IMR-90 (cell line): ENCODE results near the gene PAFAH1B2. TPM values are rescaled to one million over a fixed set of nuclear protein-coding genes. Genes with fewer than 3 reads are reported as not detected.

Experiments
- ATAC-seq: fragments of 200-7000 bp; cut with Tn5 transposase; 2 replicates; pipeline ENCODE4 v1.9.1; 2020; ENCODE audit warnings: low read depth, mild to moderate bottlenecking, moderate library complexity
- BruUV-seq: library from RNA; stranded (reverse); fragments of 400-500 nt; replicated peaks from 2 replicates; lab custom pipeline; 2021; lab: Mats Ljungman, UMichigan
- CTCF ChIA-PET: fragments of 300-600 bp; formaldehyde crosslinking; extraction: SDS; loops from one replicate; lab custom pipeline; 2021; ENCODE audit warnings: antibody characterized with exemption; lab: Yijun Ruan, JAX
- POLR2A ChIA-PET: fragments of 300-600 bp; sonication (Branson Sonifier 250); formaldehyde crosslinking; loops from one replicate; lab custom pipeline; 2022; ENCODE audit warnings: antibody characterized with exemption; ENCODE audit not compliant: unreplicated experiment; lab: Charles Lee
- DNase-seq: peaks from one replicate; pipeline ENCODE4 v3.0.0; 2013
- H2AFZ ChIP-seq: replicated peaks from 2 replicates; pipeline ENCODE3; 2013; ENCODE audit warnings: low read length, mild to moderate bottlenecking; ENCODE audit not compliant: poor library complexity
- H2AK5ac ChIP-seq: 2 replicates; pipeline ENCODE4 v1.6.1; 2013; ENCODE audit warnings: low read depth, low read length, inconsistent platforms
- H2AK9ac ChIP-seq: replicated peaks from 2 replicates; pipeline ENCODE3; 2013; ENCODE audit warnings: mild to moderate bottlenecking, low read depth, low read length, moderate library complexity; ENCODE audit not compliant: poor library complexity
- H2BK120ac ChIP-seq: 2 replicates; pipeline ENCODE4 v1.6.1; 2013; ENCODE audit warnings: low read depth, low read length, inconsistent platforms
- H2BK15ac ChIP-seq: 3 replicates; pipeline ENCODE4 v1.6.1; 2013; ENCODE audit warnings: low read depth, low read length, inconsistent platforms
- H2BK20ac ChIP-seq: 2 replicates; pipeline ENCODE4 v1.6.1; 2013; ENCODE audit warnings: low read depth, mild to moderate bottlenecking, inconsistent platforms, low read length, moderate library complexity
- H2BK5ac ChIP-seq: 2 replicates; pipeline ENCODE4 v1.6.1; 2013; ENCODE audit warnings: mild to moderate bottlenecking, low read depth, low read length, inconsistent platforms; ENCODE audit not compliant: poor library complexity, severe bottlenecking
- H3K14ac ChIP-seq: replicated peaks from 2 replicates; pipeline ENCODE4 v1.6.1; 2013; ENCODE audit warnings: low read depth, low read length, inconsistent platforms
- H3K18ac ChIP-seq: 2 replicates; pipeline ENCODE4 v1.6.1; 2013; ENCODE audit warnings: low read depth, low read length, control low read depth
- H3K23ac ChIP-seq: 2 replicates; pipeline ENCODE4 v1.6.1; 2013; ENCODE audit warnings: low read depth, low read length, inconsistent platforms
- H3K27ac ChIP-seq: 2 replicates; pipeline ENCODE4 v1.5.1; 2013; ENCODE audit warnings: mild to moderate bottlenecking, control low read depth, low read length; ENCODE audit not compliant: insufficient read depth
- H3K27me3 ChIP-seq: 2 replicates; pipeline ENCODE4 v1.6.1; 2013; ENCODE audit warnings: low read length; ENCODE audit not compliant: control insufficient read depth, insufficient read depth
- H3K36me3 ChIP-seq: 2 replicates; pipeline ENCODE4 v1.6.1; 2013; ENCODE audit warnings: low read length, mixed read lengths; ENCODE audit not compliant: control insufficient read depth, insufficient read depth
- H3K4ac ChIP-seq: 2 replicates; pipeline ENCODE4 v1.6.1; 2013; ENCODE audit warnings: low read depth, low read length, inconsistent platforms
- H3K4me1 ChIP-seq: 2 replicates; pipeline ENCODE4 v1.6.1; 2013; ENCODE audit warnings: low read length, mixed read lengths; ENCODE audit not compliant: control insufficient read depth, insufficient read depth
- H3K4me2 ChIP-seq: 2 replicates; pipeline ENCODE4 v1.6.1; 2013; ENCODE audit warnings: low read depth, mild to moderate bottlenecking, control low read depth, low read length, moderate library complexity
- H3K4me3 ChIP-seq: 2 replicates; pipeline ENCODE4 v1.5.1; 2013; ENCODE audit warnings: low read depth, mild to moderate bottlenecking, control low read depth, low read length, moderate library complexity; ENCODE audit not compliant: insufficient read depth
- H3K56ac ChIP-seq: 2 replicates; pipeline ENCODE4 v1.6.1; 2013; ENCODE audit warnings: low read length, inconsistent platforms; ENCODE audit not compliant: insufficient read depth; ENCODE audit errors: extremely low read depth
- H3K79me1 ChIP-seq, 2 experiments: 2 replicates each; pipeline ENCODE4 v1.6.1; 2013; ENCODE audit warnings: low read length in 2 of 2, inconsistent platforms in 1 of 2, low read depth in 1 of 2
- H3K9ac ChIP-seq: 2 replicates; pipeline ENCODE4 v1.6.1; 2013; ENCODE audit warnings: low read depth, low read length, control low read depth
- H3K9me1 ChIP-seq: 2 replicates; pipeline ENCODE4 v1.6.1; 2013; ENCODE audit warnings: low read length, inconsistent platforms; ENCODE audit not compliant: insufficient read depth
- H3K9me3 ChIP-seq: 2 replicates; pipeline ENCODE4 v1.6.1; 2013; ENCODE audit warnings: low read length; ENCODE audit not compliant: control insufficient read depth, insufficient read depth
- H4K20me1 ChIP-seq: 2 replicates; pipeline ENCODE4 v1.6.1; 2013; ENCODE audit warnings: low read length, inconsistent platforms; ENCODE audit not compliant: insufficient read depth
- H4K5ac ChIP-seq: 2 replicates; pipeline ENCODE4 v1.6.1; 2013; ENCODE audit warnings: mild to moderate bottlenecking, low read depth, low read length, control low read depth
- H4K8ac ChIP-seq, 2 experiments: 2 replicates each; pipeline ENCODE4 v1.6.1; 2013; ENCODE audit warnings: low read depth in 2 of 2, low read length in 2 of 2, control low read depth in 1 of 2, inconsistent platforms in 1 of 2
- H4K91ac ChIP-seq: 2 replicates; pipeline ENCODE4 v1.6.1; 2013; ENCODE audit warnings: low read depth, low read length, inconsistent platforms; ENCODE audit not compliant: insufficient read depth
- BHLHE40 ChIP-seq: fragments of 150-350 bp; IDR thresholded peaks from 2 replicates; pipeline ENCODE4 v1.6.1; 2016; ENCODE audit warnings: mild to moderate bottlenecking, low read depth, low read length
- CEBPB ChIP-seq: IDR thresholded peaks from 2 replicates; pipeline ENCODE4 v1.6.1; 2012; ENCODE audit warnings: low read depth, low read length, improper control_type of control experiment
- CHD1 ChIP-seq: IDR thresholded peaks from 2 replicates; pipeline ENCODE4 v1.6.1; 2012; ENCODE audit warnings: low read depth, low read length, improper control_type of control experiment
- FOS ChIP-seq: fragments of 150-350 bp; IDR thresholded peaks from 2 replicates; pipeline ENCODE4 v1.6.1; 2016; ENCODE audit warnings: low read depth, low read length
- MAFK ChIP-seq: IDR thresholded peaks from 2 replicates; pipeline ENCODE4 v1.6.1; 2012; ENCODE audit warnings: low read depth, low read length, improper control_type of control experiment
- MAZ ChIP-seq: IDR thresholded peaks from 2 replicates; pipeline ENCODE4 v1.6.1; 2012; ENCODE audit warnings: low read depth, mild to moderate bottlenecking, low read length, improper control_type of control experiment, moderate library complexity, borderline replicate concordance
- MXI1 ChIP-seq: IDR thresholded peaks from 2 replicates; pipeline ENCODE4 v1.6.1; 2012; ENCODE audit warnings: low read depth, mild to moderate bottlenecking, low read length, moderate library complexity, borderline replicate concordance
- NFE2L2 ChIP-seq: fragments of 150-350 bp; IDR thresholded peaks from 2 replicates; pipeline ENCODE4 v1.6.1; 2016; ENCODE audit warnings: low read depth, mild to moderate bottlenecking, low read length
- POLR2A ChIP-seq: IDR thresholded peaks from 2 replicates; pipeline ENCODE4 v1.6.1; 2012; ENCODE audit warnings: mild to moderate bottlenecking, low read depth, low read length
- RAD21 ChIP-seq: IDR thresholded peaks from 2 replicates; pipeline ENCODE4 v1.6.1; 2012; ENCODE audit warnings: low read length, improper control_type of control experiment
- RCOR1 ChIP-seq: IDR thresholded peaks from 2 replicates; pipeline ENCODE4 v1.6.1; 2012; ENCODE audit warnings: mild to moderate bottlenecking, low read length, improper control_type of control experiment; ENCODE audit not compliant: insufficient replicate concordance
- RFX5 ChIP-seq: IDR thresholded peaks from 2 replicates; pipeline ENCODE4 v1.8.0; 2012; ENCODE audit warnings: low read depth, mild to moderate bottlenecking, low read length, moderate library complexity
- SMC3 ChIP-seq: fragments of 150-350 bp; IDR thresholded peaks from 2 replicates; pipeline ENCODE4 v1.6.1; 2016; ENCODE audit warnings: low read depth, mild to moderate bottlenecking, antibody characterized with exemption, low read length, moderate library complexity
- WGBS, 2 experiments: methylation state at CpG; one replicate each; pipeline versions ENCODE4 v1.1.5 to v1.1.7; 2013; ENCODE audit warnings: missing lambda C conversion rate in 2 of 2; ENCODE audit not compliant: insufficient read length in 1 of 2; ENCODE audit errors: extremely low coverage in 2 of 2; 5-methylcytosine and 5-hydroxymethylcytosine counted together
- dilution Hi-C: fragments of 300-500 bp; cut with HindIII; formaldehyde crosslinking; loops from one replicate; pipeline ENCODE4 v1.14.3; 2018; ENCODE audit warnings: low sequenced_read_pairs; ENCODE audit not compliant: unreplicated experiment
- in situ Hi-C: fragments of 300-500 bp; cut with MboI; formaldehyde crosslinking; loops from 3 replicates; pipeline ENCODE4 v1.14.3; 2019; ENCODE audit warnings: low sequenced_read_pairs, inconsistent platforms, mixed read lengths
- intact Hi-C: fragments of 100-400 bp; cut with micrococcal nuclease; formaldehyde crosslinking; loops from 2 replicates; pipeline ENCODE4 v1.10.0; 2022
- polyA plus RNA-seq, 3 experiments: library from polyadenylated mRNA; depleted of rRNA; stranded (reverse); fragments of >200 nt; gene quantifications; 2 replicates each; pipeline ENCODE4 v1.2.3, GENCODE V29; 2012; ENCODE audit warnings: low replicate concordance in 1 of 3
- total RNA-seq: library from RNA; depleted of rRNA; stranded (reverse); fragments of >200 nt; gene quantifications from 2 replicates; pipeline ENCODE4 v1.2.3, GENCODE V29; 2012
- TF ChIP-seq, protein P1 (sequence below): fragments of 150-350 bp; IDR thresholded peaks from 2 replicates; pipeline ENCODE4 v1.6.1; 2017; ENCODE audit warnings: mild to moderate bottlenecking, antibody characterized with exemption, low read length, low read depth
- TF ChIP-seq, protein P2 (sequence below): fragments of 150-350 bp; IDR thresholded peaks from 2 replicates; pipeline ENCODE4 v1.6.1; 2016; ENCODE audit warnings: low read depth, mild to moderate bottlenecking, low read length, moderate library complexity, borderline replicate concordance
- TF ChIP-seq, protein P3 (sequence below): conservative IDR thresholded peaks from 2 replicates; pipeline ENCODE4 v1.5.1; 2012; ENCODE audit warnings: mild to moderate bottlenecking, low read depth, low read length, improper control_type of control experiment

PAFAH1B2 gene
- total and polyA plus RNA-seq, 2 of the 4 experiments (the other 2 are of a cell fraction) = 29.8 to 280 TPM

DNA sequence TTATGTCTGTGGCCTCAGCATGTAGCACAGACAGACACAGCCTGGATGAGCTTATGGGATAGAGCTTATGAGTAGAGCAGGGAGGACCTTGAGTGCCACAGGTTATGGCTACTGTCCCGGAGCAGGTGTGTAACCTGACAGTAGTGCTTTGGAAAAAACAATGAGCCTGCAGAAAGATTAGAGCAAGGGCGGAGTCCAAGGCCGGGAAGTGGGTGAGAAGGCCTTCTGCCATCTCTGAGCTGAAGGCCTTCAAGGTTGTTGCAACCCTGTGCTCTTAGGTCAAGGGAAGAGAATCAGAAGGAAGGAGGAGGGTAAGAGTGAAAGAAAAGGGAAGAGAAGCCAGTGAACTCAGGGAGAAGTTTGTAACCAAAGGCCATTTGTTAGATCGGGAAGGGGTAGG is 51.2 kb downstream of the PAFAH1B2 start:
- Histone ChIP-seq H3K4ac (no peak overlapping the region), H2BK15ac (no peak overlapping the region), H3K14ac (no peak overlapping the region), H4K20me1 (peaks cover 7% of the 10 kb centered on the region; the same call in 1 of the 2 replicates), H4K8ac (no peak overlapping the region), H2BK120ac (no peak overlapping the region), H3K4me2 (no peak overlapping the region), H2AFZ (no peak overlapping the region), H3K9ac (no peak overlapping the region), H3K27me3 (no peaks in the 10 kb centered on the region), H4K5ac (no peak overlapping the region), H3K79me1 (peaks cover 10 to 22% of the 10 kb centered on the region in 2 experiments; a peak in 3 of 4 replicates), H2AK5ac (no peak overlapping the region), H3K4me3 (no peak overlapping the region), H3K23ac (no peak overlapping the region), H2BK5ac (no peak overlapping the region), H3K36me3 (peaks cover 35% of the 10 kb centered on the region), H3K56ac (no peak overlapping the region), H3K9me1 (peaks cover 13% of the 10 kb centered on the region), H3K18ac (no peak overlapping the region), H3K9me3 (no peaks in the 10 kb centered on the region), H2AK9ac (no peak overlapping the region), H3K4me1 (peaks cover 13% of the 10 kb centered on the region), H3K27ac (no peak overlapping the region), H4K91ac (no peak overlapping the region), H2BK20ac (no peak overlapping the region)
- no TSS peak for BruUV-seq
- CTCF ChIA-PET = no interaction called here
- DNase-seq (no peak), ATAC-seq (no peak)
- intact Hi-C loops = no loop called here
- POLR2A ChIA-PET = interaction anchor here (1.1 kb wide), 1 partner anchor 16 kb away, joined by 4 read pairs; no protein-coding TSS in a partner anchor
- WGBS, 2 experiments = 86% methylated on average over 3 of the region's 4 CpGs; no CpG with 5 or more reads in 1 of the 2 experiments
- dilution Hi-C loops = no loop called here
- TF ChIP-seq CEBPB = no peak
- TF ChIP-seq MXI1 = no peak
- TF ChIP-seq, protein P1, sequence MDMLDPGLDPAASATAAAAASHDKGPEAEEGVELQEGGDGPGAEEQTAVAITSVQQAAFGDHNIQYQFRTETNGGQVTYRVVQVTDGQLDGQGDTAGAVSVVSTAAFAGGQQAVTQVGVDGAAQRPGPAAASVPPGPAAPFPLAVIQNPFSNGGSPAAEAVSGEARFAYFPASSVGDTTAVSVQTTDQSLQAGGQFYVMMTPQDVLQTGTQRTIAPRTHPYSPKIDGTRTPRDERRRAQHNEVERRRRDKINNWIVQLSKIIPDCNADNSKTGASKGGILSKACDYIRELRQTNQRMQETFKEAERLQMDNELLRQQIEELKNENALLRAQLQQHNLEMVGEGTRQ = no peak
- no peak for TF ChIP-seq NFE2L2
- TF ChIP-seq MAZ = no peak
- no peak for TF ChIP-seq MAFK
- TF ChIP-seq SMC3 = no peak
- no peak for TF ChIP-seq RCOR1
- TF ChIP-seq, protein P2, sequence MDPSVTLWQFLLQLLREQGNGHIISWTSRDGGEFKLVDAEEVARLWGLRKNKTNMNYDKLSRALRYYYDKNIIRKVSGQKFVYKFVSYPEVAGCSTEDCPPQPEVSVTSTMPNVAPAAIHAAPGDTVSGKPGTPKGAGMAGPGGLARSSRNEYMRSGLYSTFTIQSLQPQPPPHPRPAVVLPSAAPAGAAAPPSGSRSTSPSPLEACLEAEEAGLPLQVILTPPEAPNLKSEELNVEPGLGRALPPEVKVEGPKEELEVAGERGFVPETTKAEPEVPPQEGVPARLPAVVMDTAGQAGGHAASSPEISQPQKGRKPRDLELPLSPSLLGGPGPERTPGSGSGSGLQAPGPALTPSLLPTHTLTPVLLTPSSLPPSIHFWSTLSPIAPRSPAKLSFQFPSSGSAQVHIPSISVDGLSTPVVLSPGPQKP = no peak
- TF ChIP-seq, protein P3, sequence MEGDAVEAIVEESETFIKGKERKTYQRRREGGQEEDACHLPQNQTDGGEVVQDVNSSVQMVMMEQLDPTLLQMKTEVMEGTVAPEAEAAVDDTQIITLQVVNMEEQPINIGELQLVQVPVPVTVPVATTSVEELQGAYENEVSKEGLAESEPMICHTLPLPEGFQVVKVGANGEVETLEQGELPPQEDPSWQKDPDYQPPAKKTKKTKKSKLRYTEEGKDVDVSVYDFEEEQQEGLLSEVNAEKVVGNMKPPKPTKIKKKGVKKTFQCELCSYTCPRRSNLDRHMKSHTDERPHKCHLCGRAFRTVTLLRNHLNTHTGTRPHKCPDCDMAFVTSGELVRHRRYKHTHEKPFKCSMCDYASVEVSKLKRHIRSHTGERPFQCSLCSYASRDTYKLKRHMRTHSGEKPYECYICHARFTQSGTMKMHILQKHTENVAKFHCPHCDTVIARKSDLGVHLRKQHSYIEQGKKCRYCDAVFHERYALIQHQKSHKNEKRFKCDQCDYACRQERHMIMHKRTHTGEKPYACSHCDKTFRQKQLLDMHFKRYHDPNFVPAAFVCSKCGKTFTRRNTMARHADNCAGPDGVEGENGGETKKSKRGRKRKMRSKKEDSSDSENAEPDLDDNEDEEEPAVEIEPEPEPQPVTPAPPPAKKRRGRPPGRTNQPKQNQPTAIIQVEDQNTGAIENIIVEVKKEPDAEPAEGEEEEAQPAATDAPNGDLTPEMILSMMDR = no peak
- no peak for TF ChIP-seq RFX5
- no peak for TF ChIP-seq RAD21
- TF ChIP-seq POLR2A = no peak
- no peak for TF ChIP-seq BHLHE40
- TF ChIP-seq CHD1 = no peak
- no peak for TF ChIP-seq FOS
- in situ Hi-C loops = no loop called here
